ENCODE data around the gene ITGA11. TPM values are rescaled to one million over a fixed set of nuclear protein-coding genes. Genes with fewer than 3 reads are reported as not detected.
A peak's percentile ranks its signal among the peaks of the same experiment; 100 is the strongest.

ITGA11 gene
- total RNA-seq, 4 donors from 2014 or later = 0.83 to 3.6 (median 2.0) TPM

GRCh38 chr15:68281008-68281407 is 151.0 kb downstream of the ITGA11 start:
- H3K4me1 ChIP-seq = peaks cover 74% of the 10 kb centered on the region

GRCh38 chr15:68279779-68280753 is 151.9 kb downstream of the ITGA11 start:
- Histone ChIP-seq H3K27ac (peak overlapping the region; percentile 98), H3K4me3 (peak overlapping the region; percentile 80), H3K36me3 (peaks cover 3% of the 10 kb centered on the region), H3K4me1 (peaks cover 69% of the 10 kb centered on the region), H3K27me3 (no peaks in the 10 kb centered on the region), H3K9me3 (no peaks in the 10 kb centered on the region)
- TF ChIP-seq POLR2AphosphoS5 (IDR thresholded peaks at IDR 0.05) = no peak
- TF ChIP-seq EP300 (IDR thresholded peaks at IDR 0.05) = no peak
- no peak for TF ChIP-seq CTCF (IDR thresholded peaks at IDR 0.05)
- no peak for TF ChIP-seq POLR2A (IDR thresholded peaks at IDR 0.05)
- DNase-seq (ENCODE audit: low spot score in 2 of 2) = no peak
- 30% methylated on average over 11 of the region's 11 CpGs for WGBS

More at GRCh38 chr15:68281008-68281407, 151.0 kb downstream of the ITGA11 start:
- Histone ChIP-seq H3K27ac (peak overlapping the region; percentile 61), H3K4me3 (peak overlapping the region; percentile 80), H3K27me3 (no peaks in the 10 kb centered on the region), H3K36me3 (peaks cover 3% of the 10 kb centered on the region), H3K9me3 (no peaks in the 10 kb centered on the region)
- no peak for TF ChIP-seq EP300 (IDR thresholded peaks at IDR 0.05)
- TF ChIP-seq POLR2AphosphoS5 (IDR thresholded peaks at IDR 0.05) = no peak
- no peak for TF ChIP-seq CTCF (IDR thresholded peaks at IDR 0.05)
- no peak for TF ChIP-seq POLR2A (IDR thresholded peaks at IDR 0.05)
- DNase-seq (ENCODE audit: low spot score in 2 of 2) = no peak
- WGBS = 10% methylated on average over 1 of the region's 1 CpG

- under 1% methylated on average over 23 of the region's 23 CpGs for WGBS
- H3K36me3 ChIP-seq = no peaks in the 10 kb centered on the region
- H3K27ac ChIP-seq = peak overlapping the region; percentile 98
- TF ChIP-seq CTCF (IDR thresholded peaks at IDR 0.05) (no peak), POLR2AphosphoS5 (IDR thresholded peaks at IDR 0.05) (no peak), POLR2A (IDR thresholded peaks at IDR 0.05) (no peak), EP300 (IDR thresholded peaks at IDR 0.05) (no peak)
- DNase-seq (ENCODE audit: low spot score in 2 of 2) = peak in 1 of 2 donors; percentile 75
- H3K4me3 ChIP-seq = peak overlapping the region; percentile 80
- no peaks in the 10 kb centered on the region for H3K27me3 ChIP-seq
- peaks cover 72% of the 10 kb centered on the region for H3K4me1 ChIP-seq
- no peaks in the 10 kb centered on the region for H3K9me3 ChIP-seq
Observed at GRCh38 chr15:68278595-68279405, 153.2 kb downstream of the ITGA11 start.

- peaks cover 74% of the 10 kb centered on the region for H3K4me1 ChIP-seq
- DNase-seq (ENCODE audit: low spot score in 2 of 2) = peak in 1 of 2 donors; percentile 84
- H3K36me3 ChIP-seq = no peaks in the 10 kb centered on the region
- H3K27me3 ChIP-seq = no peaks in the 10 kb centered on the region
- H3K4me3 ChIP-seq = peak overlapping the region; percentile 80
- 0% methylated on average over 11 of the region's 22 CpGs for WGBS
- H3K27ac ChIP-seq = peak overlapping the region; percentile 98
- H3K9me3 ChIP-seq = no peaks in the 10 kb centered on the region
- TF ChIP-seq CTCF (IDR thresholded peaks at IDR 0.05) (peak in 1 of 2 donors; percentile 42), POLR2A (IDR thresholded peaks at IDR 0.05) (no peak)
Observed at GRCh38 chr15:68278345-68278594, 153.7 kb downstream of the ITGA11 start.

Data from suprapubic skin (tissue), 4 donors.